Measurements from ENCODE around the gene HIGD1A. TPM values are rescaled to one million over a fixed set of nuclear protein-coding genes. Genes with fewer than 3 reads are reported as not detected.

Gene HIGD1A
- 109 and 125 TPM in 2 replicates for total RNA-seq

GRCh38 chr3:42804106-42804830 is at the start of gene HIGD1A:
Gene HIGD1A (minus strand): TSS chr3:42804490. CDS start chr3:42794253, 10,237 bp downstream.

GRCh38 chr3:42809202-42809601 is 4.9 kb upstream of the HIGD1A start, which contains the start of gene ACKR2:
Gene ACKR2 (plus strand): TSS chr3:42809445. CDS start chr3:42864503, 55,058 bp downstream.

DNA sequence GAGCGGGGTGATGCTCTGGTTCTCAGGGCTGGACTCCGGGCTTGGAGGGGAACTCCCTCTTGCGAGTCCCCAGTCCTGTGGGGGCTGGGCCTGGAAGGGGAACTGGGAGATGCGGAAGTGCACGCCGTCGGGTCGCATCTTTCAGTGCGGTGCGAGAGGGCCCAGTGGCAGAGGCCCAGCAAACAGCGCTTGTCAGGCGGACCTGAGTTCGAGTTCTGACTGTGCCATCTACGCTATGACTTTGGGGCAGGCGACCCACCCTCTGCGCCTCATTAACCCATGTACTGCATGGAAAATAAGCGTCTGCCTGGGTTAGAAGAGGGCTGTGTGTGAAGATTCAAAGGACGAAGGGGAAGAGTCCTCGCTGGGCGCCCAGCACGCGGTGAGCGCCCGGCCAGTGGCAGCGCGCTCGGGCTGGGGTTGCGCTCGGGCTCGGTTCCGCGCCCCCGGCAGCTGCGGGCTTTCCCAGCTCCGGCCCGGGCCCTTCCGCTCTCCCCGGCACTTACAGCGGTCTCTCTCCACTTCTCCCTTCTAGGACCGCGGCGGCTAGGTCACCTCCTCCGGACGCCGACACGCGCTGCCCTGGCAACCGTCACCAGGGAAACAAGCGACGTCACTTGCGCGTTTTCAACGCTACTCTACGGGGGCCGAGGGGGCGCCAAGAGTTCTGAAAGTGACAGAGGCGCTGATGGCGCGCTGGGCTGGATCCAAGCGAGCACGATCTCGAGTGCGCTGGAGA is 31.5 kb downstream of the HIGD1A start, which contains the start of gene CCDC13:
CCDC13 (minus strand) TSS at position 584 of the 739 bp plus-strand sequence. CDS start 14,908 bp downstream, outside the sequence.

Other genes with a start within 250 kb of the HIGD1A start
- gene SEC22C, start 222.5 kb downstream of the HIGD1A start, total RNA-seq: 56.2 and 58.3 TPM in 2 replicates
- 26.5 and 38.3 TPM in 2 replicates for gene SS18L2, start 213.6 kb downstream of the HIGD1A start, total RNA-seq
- gene NKTR, start 203.8 kb downstream of the HIGD1A start, total RNA-seq: 50.3 and 63.1 TPM in 2 replicates
- gene ZBTB47, start 150.8 kb downstream of the HIGD1A start, total RNA-seq: 16.2 and 28.0 TPM in 2 replicates
- gene KLHL40, start 119.0 kb downstream of the HIGD1A start, total RNA-seq: not detected in 2 replicates
- not detected in 2 replicates for gene HHATL, start 101.7 kb downstream of the HIGD1A start, total RNA-seq
- 0.38 and 0.54 TPM in 2 replicates for gene CCDC13, start 31.2 kb downstream of the HIGD1A start, total RNA-seq
- 0.18 TPM in 1 of 2 replicates, not detected in the other for gene ACKR2, start 5.0 kb upstream of the HIGD1A start, total RNA-seq
- gene CYP8B1, start 71.4 kb upstream of the HIGD1A start, total RNA-seq: not detected in 2 replicates
- gene ZNF662, start 101.7 kb upstream of the HIGD1A start, total RNA-seq: 0.36 and 1.6 TPM in 2 replicates
- 0.38 TPM in 1 of 2 replicates, not detected in the other for gene GASK1A, start 174.8 kb upstream of the HIGD1A start, total RNA-seq